Common myeloid progenitor, CD34-positive (primary cell): ENCODE results near the gene MTMR1.

Experiments
- CTCF ChIA-PET: fragments of 350-600 bp; sonication (Branson Sonifier 250); formaldehyde crosslinking; loops from one replicate; lab custom pipeline; 2021; ENCODE audit warnings: antibody characterized with exemption; lab: Charles Lee
- POLR2A ChIA-PET: fragments of 350-600 bp; sonication (Branson Sonifier 250); formaldehyde crosslinking; loops from one replicate; lab custom pipeline; 2021; ENCODE audit warnings: antibody characterized with exemption; lab: Charles Lee
- DNase-seq, 3 donors: peaks; one replicate each; pipeline versions ENCODE4 v3.0.0 to v3.0.0-alpha.2; 2013
- H3K27ac ChIP-seq, 2 experiments: 1 replicate in 1 of 2; 2 replicates in 1 of 2; pipeline ENCODE4 v1.7.0; 2013; ENCODE audit warnings: inconsistent platforms in 2 of 2, low read length in 2 of 2, mild to moderate bottlenecking in 2 of 2, low read depth in 1 of 2, moderate library complexity in 1 of 2; ENCODE audit not compliant: severe bottlenecking in 2 of 2, insufficient read depth in 1 of 2, poor library complexity in 1 of 2
- H3K27me3 ChIP-seq, 5 experiments: replicated peaks in 2 of 5; 1 replicate in 3 of 5; 2 replicates in 2 of 5; pipeline versions ENCODE4 v1.6.1 to v1.7.0; 2013; ENCODE audit warnings: low read length in 4 of 5, mild to moderate bottlenecking in 2 of 5, moderate library complexity in 2 of 5, inconsistent platforms in 1 of 5; ENCODE audit not compliant: insufficient read depth in 5 of 5, control insufficient read depth in 4 of 5
- H3K36me3 ChIP-seq, 4 experiments: 1 replicate in 2 of 4; 2 replicates in 2 of 4; pipeline versions ENCODE4 v1.6.1 to v1.7.0; 2013; ENCODE audit warnings: low read length in 3 of 4, control low read depth in 1 of 4, mild to moderate bottlenecking in 1 of 4; ENCODE audit not compliant: control insufficient read depth in 4 of 4, insufficient read depth in 4 of 4
- H3K4me1 ChIP-seq, 4 experiments: 1 replicate in 3 of 4; 2 replicates in 1 of 4; pipeline versions ENCODE4 v1.6.1 to v1.7.1; 2013; ENCODE audit warnings: low read length in 3 of 4, mild to moderate bottlenecking in 3 of 4, control low read depth in 1 of 4, inconsistent platforms in 1 of 4, moderate library complexity in 1 of 4; ENCODE audit not compliant: control insufficient read depth in 4 of 4, insufficient read depth in 4 of 4; ENCODE audit errors: control extremely low read depth in 1 of 4
- H3K4me3 ChIP-seq, 7 experiments: 1 replicate in 4 of 7; 2 replicates in 3 of 7; pipeline versions ENCODE4 v1.5.1 to v1.7.0; 2013; ENCODE audit warnings: mild to moderate bottlenecking in 7 of 7, low read length in 6 of 7, moderate library complexity in 6 of 7, inconsistent platforms in 2 of 7, low read depth in 2 of 7, control low read depth in 1 of 7; ENCODE audit not compliant: insufficient read depth in 4 of 7, control insufficient read depth in 1 of 7; ENCODE audit errors: extremely low read depth in 1 of 7
- H3K9me3 ChIP-seq, 5 experiments: 1 replicate in 4 of 5; 2 replicates in 1 of 5; pipeline versions ENCODE4 v1.6.1 to v1.7.1; 2013; ENCODE audit warnings: low read length in 4 of 5, mild to moderate bottlenecking in 2 of 5, inconsistent platforms in 1 of 5, low read depth in 1 of 5, moderate library complexity in 1 of 5; ENCODE audit not compliant: control insufficient read depth in 4 of 5, insufficient read depth in 2 of 5; ENCODE audit errors: control extremely low read depth in 1 of 5
- WGBS: methylation state at CpG from one replicate; pipeline ENCODE4 v1.1.5; 2013; ENCODE audit not compliant: insufficient coverage; 5-methylcytosine and 5-hydroxymethylcytosine counted together

MTMR1 gene

GRCh38 chrX:150729956-150730355 is 36.8 kb downstream of the MTMR1 start:
- no peak for DNase-seq
- Histone ChIP-seq H3K36me3 (peaks cover 2 to 42% (median 17%) of the 10 kb centered on the region in 4 experiments), H3K4me3 (no peak overlapping the region), H3K4me1 (no peaks in the 10 kb centered on the region), H3K27ac (no peak overlapping the region), H3K27me3 (peaks cover 0 to 5% (median 0%) of the 10 kb centered on the region in 5 experiments), H3K9me3 (no peaks in the 10 kb centered on the region)
- ChIA-PET CTCF (no interaction called here), POLR2A (no interaction called here)
- WGBS: 81% methylated on average over 3 of the region's 5 CpGs

GRCh38 chrX:150730719-150731118 is 37.5 kb downstream of the MTMR1 start:
- Histone ChIP-seq H3K27ac (no peak overlapping the region), H3K9me3 (no peaks in the 10 kb centered on the region), H3K27me3 (peaks cover 0 to 5% (median 0%) of the 10 kb centered on the region in 5 experiments), H3K36me3 (peaks cover 2 to 44% (median 17%) of the 10 kb centered on the region in 4 experiments), H3K4me3 (no peak overlapping the region), H3K4me1 (peaks cover 0 to under 1% (median under 1%) of the 10 kb centered on the region in 4 experiments)
- ChIA-PET POLR2A (no interaction called here), CTCF (no interaction called here)
- 89% methylated on average over 3 of the region's 6 CpGs for WGBS
- DNase-seq: no peak

GRCh38 chrX:150731795-150732194 is 38.6 kb downstream of the MTMR1 start:
- no peak for DNase-seq
- Histone ChIP-seq H3K4me1 (peaks cover 0 to 5% (median 1%) of the 10 kb centered on the region in 4 experiments), H3K9me3 (no peaks in the 10 kb centered on the region), H3K27ac (no peak overlapping the region), H3K36me3 (peaks cover 2 to 44% (median 17%) of the 10 kb centered on the region in 4 experiments), H3K27me3 (peaks cover 0 to 2% (median 0%) of the 10 kb centered on the region in 5 experiments), H3K4me3 (no peak overlapping the region)
- 93% methylated on average over 3 of the region's 3 CpGs for WGBS
- ChIA-PET POLR2A (no interaction called here), CTCF (interaction anchor here (1.1 kb wide), 1 partner anchor 16 kb away, joined by 4 read pairs; no protein-coding TSS in a partner anchor)

GRCh38 chrX:150736475-150736874 is 43.3 kb downstream of the MTMR1 start:
- peak; percentile 33 to 69 (median 64) for DNase-seq
- Histone ChIP-seq H3K4me3 (peak overlapping the region in 5 of 7 experiments; percentile 43 to 81 (median 56)), H3K36me3 (peaks cover 2 to 59% (median 22%) of the 10 kb centered on the region in 4 experiments), H3K27me3 (no peaks in the 10 kb centered on the region), H3K27ac (peak overlapping the region; percentile 65 to 82), H3K4me1 (peaks cover 0 to 8% (median 1%) of the 10 kb centered on the region in 4 experiments), H3K9me3 (no peaks in the 10 kb centered on the region)
- ChIA-PET POLR2A (no interaction called here), CTCF (no interaction called here)
- 62% methylated on average over 9 of the region's 9 CpGs for WGBS

- 86% methylated on average over 1 of the region's 3 CpGs for WGBS
Observed at GRCh38 chrX:150752124-150752523, 58.9 kb downstream of the MTMR1 start.

GRCh38 chrX:150753357-150753756 is 60.2 kb downstream of the MTMR1 start:
- WGBS: 100% methylated on average over 1 of the region's 4 CpGs
- ChIA-PET CTCF (interaction anchor here (1.0 kb wide), 1 partner anchor 25 kb away, joined by 3 read pairs; no protein-coding TSS in a partner anchor), POLR2A (no interaction called here)

More at GRCh38 chrX:150752124-150752523, 58.9 kb downstream of the MTMR1 start:
- Histone ChIP-seq H3K27me3 (peaks cover 0 to 2% (median 0%) of the 10 kb centered on the region in 5 experiments), H3K4me3 (no peak overlapping the region), H3K36me3 (peaks cover 3 to 33% (median 7%) of the 10 kb centered on the region in 4 experiments), H3K4me1 (no peaks in the 10 kb centered on the region), H3K9me3 (no peaks in the 10 kb centered on the region), H3K27ac (no peak overlapping the region)
- ChIA-PET CTCF (interaction anchor here (0.6 kb wide), 1 partner anchor 65 kb away, joined by 3 read pairs; no protein-coding TSS in a partner anchor), POLR2A (no interaction called here)
- DNase-seq: no peak

GRCh38 chrX:150753968-150754367 is 60.8 kb downstream of the MTMR1 start:
- peaks cover 0 to 2% (median 0%) of the 10 kb centered on the region in 5 experiments for H3K27me3 ChIP-seq
- no peaks in the 10 kb centered on the region for H3K4me1 ChIP-seq
- WGBS: 85% methylated on average over 2 of the region's 4 CpGs
- no peaks in the 10 kb centered on the region for H3K9me3 ChIP-seq
- H3K27ac ChIP-seq: no peak overlapping the region
- CTCF ChIA-PET: interaction anchor here (1.0 kb wide), 1 partner anchor 25 kb away, joined by 3 read pairs; no protein-coding TSS in a partner anchor
- DNase-seq: no peak
- H3K36me3 ChIP-seq: peaks cover 3 to 44% (median 8%) of the 10 kb centered on the region in 4 experiments
- no peak overlapping the region for H3K4me3 ChIP-seq
- POLR2A ChIA-PET: no interaction called here

More at GRCh38 chrX:150753357-150753756, 60.2 kb downstream of the MTMR1 start:
- no peak for DNase-seq
- H3K27me3 ChIP-seq: peaks cover 0 to 2% (median 0%) of the 10 kb centered on the region in 5 experiments
- H3K4me1 ChIP-seq: no peaks in the 10 kb centered on the region
- H3K4me3 ChIP-seq: no peak overlapping the region
- H3K27ac ChIP-seq: no peak overlapping the region
- peaks cover 3 to 44% (median 8%) of the 10 kb centered on the region in 4 experiments for H3K36me3 ChIP-seq
- H3K9me3 ChIP-seq: no peaks in the 10 kb centered on the region
